GM12878 (cell line): ENCODE data around the gene PIF1. TPM values are rescaled to one million over a fixed set of nuclear protein-coding genes. Genes with fewer than 3 reads are reported as not detected.
A peak's percentile ranks its signal among the peaks of the same experiment; 100 is the strongest.

ENCODE experiments used
- DPF2 ChIP-seq: fragments of 450-650 bp; IDR thresholded peaks from 2 replicates; pipeline ENCODE4 v1.6.1; 2017; ENCODE audit warnings: mild to moderate bottlenecking
- EED ChIP-seq: sonication (generic); IDR thresholded peaks from 2 replicates; pipeline ENCODE4 v1.6.1; 2016; ENCODE audit warnings: antibody characterized with exemption, low read depth
- EZH2 ChIP-seq: IDR thresholded peaks from 2 replicates; pipeline ENCODE4 v1.6.1; 2012; ENCODE audit warnings: low read depth, mild to moderate bottlenecking, control low read depth, inconsistent platforms, low read length, borderline replicate concordance; ENCODE audit not compliant: control insufficient read depth
- FOXM1 ChIP-seq: IDR thresholded peaks from 2 replicates; pipeline ENCODE4 v1.6.1; 2012; ENCODE audit warnings: low read depth, mild to moderate bottlenecking, inconsistent platforms, low read length, moderate library complexity
- GATAD2B ChIP-seq: fragments of 450-650 bp; conservative IDR thresholded peaks from 2 replicates; pipeline ENCODE4 v1.6.1; 2017; ENCODE audit warnings: low read depth, mild to moderate bottlenecking, moderate library complexity
- IKZF1 ChIP-seq: fragments of 450-650 bp; conservative IDR thresholded peaks from 2 replicates; pipeline ENCODE4 v1.6.1; 2017; ENCODE audit warnings: antibody characterized with exemption, mild to moderate bottlenecking
- JUND ChIP-seq: IDR thresholded peaks from 2 replicates; pipeline ENCODE4 v1.6.1; 2012; ENCODE audit warnings: low read depth, mild to moderate bottlenecking, low read length, improper control_type of control experiment, moderate library complexity
- MEF2A ChIP-seq: IDR thresholded peaks from 2 replicates; pipeline ENCODE4 v1.6.1; 2011; ENCODE audit warnings: low read depth, mild to moderate bottlenecking, low read length, moderate library complexity; ENCODE audit not compliant: insufficient read depth
- MTA2 ChIP-seq: fragments of 450-650 bp; IDR thresholded peaks from 2 replicates; pipeline ENCODE4 v1.6.1; 2016; ENCODE audit warnings: low read depth, mild to moderate bottlenecking, moderate library complexity
- NFIC ChIP-seq: IDR thresholded peaks from 2 replicates; pipeline ENCODE4 v1.6.1; 2012; ENCODE audit warnings: low read depth, mild to moderate bottlenecking, inconsistent platforms, low read length, moderate library complexity
- POLR2AphosphoS5 ChIP-seq: IDR thresholded peaks from 2 replicates; pipeline ENCODE4 v1.6.1; 2011; ENCODE audit warnings: mild to moderate bottlenecking, low read length, inconsistent platforms
- RB1 ChIP-seq: fragments of 450-650 bp; formaldehyde crosslinking; IDR thresholded peaks from 2 replicates; pipeline ENCODE4 v1.6.1; 2017; ENCODE audit warnings: mild to moderate bottlenecking, borderline replicate concordance
- STAT1 ChIP-seq: fragments of 450-650 bp; conservative IDR thresholded peaks from 2 replicates; pipeline ENCODE4 v1.6.1; 2014; ENCODE audit warnings: antibody characterized with exemption, mild to moderate bottlenecking
- WRNIP1 ChIP-seq: IDR thresholded peaks from 2 replicates; pipeline ENCODE4 v1.6.1; 2011; ENCODE audit warnings: low read depth, low read length, improper control_type of control experiment, borderline replicate concordance
- polyA plus RNA-seq, 11 experiments: library from polyadenylated mRNA; depleted of rRNA in 4 of 11; unstranded in 6 of 11; stranded (reverse) in 5 of 11; fragments of >200 nt; fragmentation: Nextera tagmentation in 4 of 11; fragmentation: Illumina TruSeq in 1 of 11; extraction: Ambion mirVana in 4 of 11; extraction: Trizol in 1 of 11; gene quantifications; 1 replicate in 1 of 11; 2 replicates in 10 of 11; pipeline versions ENCODE4 v1.2.1 to v1.2.3, GENCODE V29; 2011 to 2016; ENCODE audit warnings: inconsistent platforms in 2 of 11, missing spikeins in 2 of 11, low read depth in 1 of 11
- total RNA-seq, 4 experiments: library from RNA; depleted of rRNA in 3 of 4; stranded (reverse); fragments of >200 nt in 3 of 4; fragmentation: Illumina TruSeq in 1 of 4; extraction: Trizol in 1 of 4; gene quantifications; 2 replicates each; pipeline versions ENCODE4 v1.2.1 to v1.2.3, GENCODE V29; 2013 to 2021
- TF ChIP-seq, protein P1 (sequence below): IDR thresholded peaks from 2 replicates; pipeline ENCODE4 v1.6.1; 2011; ENCODE audit warnings: borderline replicate concordance, low read depth, mild to moderate bottlenecking, moderate library complexity, low read length; ENCODE audit not compliant: insufficient read depth, poor library complexity, severe bottlenecking
- TF ChIP-seq, protein P2 (sequence below): fragments of 450-650 bp; IDR thresholded peaks from 2 replicates; pipeline ENCODE4 v1.6.1; 2017; ENCODE audit warnings: mild to moderate bottlenecking, low read depth, inconsistent platforms; ENCODE audit not compliant: poor library complexity, severe bottlenecking
- TF ChIP-seq, protein P3 (sequence below): fragments of 450-650 bp; IDR thresholded peaks from 2 replicates; pipeline ENCODE4 v1.6.1; 2017; ENCODE audit warnings: mild to moderate bottlenecking
- TF ChIP-seq, protein P4 (sequence below): IDR thresholded peaks from 2 replicates; pipeline ENCODE4 v1.6.1; 2012; ENCODE audit warnings: low read depth, low read length, improper control_type of control experiment
- TF ChIP-seq, protein P5 (sequence below): fragments of 150-350 bp; IDR thresholded peaks from 2 replicates; pipeline ENCODE4 v1.6.1; 2014; ENCODE audit warnings: mild to moderate bottlenecking, low read depth, low read length

The PIF1 gene
- total and polyA plus RNA-seq, 10 of the 15 experiments (the other 5 are each of a cell fraction or from before 2014, with no cell fraction given): 3.7 to 68.9 (median 31.1) TPM

DNA sequence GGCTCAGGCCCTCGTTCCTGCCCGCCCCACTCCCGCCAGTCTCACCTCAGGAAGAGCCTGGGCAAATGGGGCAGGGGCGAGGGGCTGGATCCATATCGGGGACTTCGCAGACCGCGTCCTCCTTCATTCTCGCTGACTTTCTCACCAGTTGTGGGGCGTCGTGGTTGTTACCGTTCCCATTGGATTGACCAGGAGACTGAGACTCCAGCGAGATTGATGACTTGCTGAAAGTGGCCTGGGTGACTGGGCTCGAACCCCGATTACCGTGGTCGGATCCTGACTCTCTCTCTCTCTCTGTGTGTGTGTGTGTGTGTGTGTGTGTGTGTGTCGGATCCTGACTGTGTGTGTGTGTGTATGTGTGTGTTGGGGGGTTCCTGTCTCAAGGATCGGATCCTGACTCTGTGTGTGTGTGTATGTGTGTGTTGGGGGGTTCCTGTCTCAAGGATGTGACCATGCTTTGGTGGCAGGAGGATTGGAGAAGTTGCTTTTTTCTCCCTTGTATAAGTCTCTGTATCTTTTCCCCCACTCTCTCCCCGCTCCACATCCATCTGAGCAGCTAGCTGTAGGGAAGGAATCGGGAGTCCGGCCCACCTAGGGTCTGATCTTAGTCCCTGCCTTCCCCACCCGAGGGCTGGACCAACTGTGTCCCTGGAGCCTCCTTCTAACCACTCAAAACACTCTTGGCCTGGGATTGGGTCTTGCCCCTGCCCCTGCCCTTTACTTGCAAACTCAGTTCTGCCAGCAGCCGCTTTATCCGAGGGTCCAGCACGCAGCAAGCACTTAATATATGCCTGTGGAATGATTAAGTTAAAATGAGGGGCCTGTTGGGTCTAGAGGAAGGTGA is 16.9 kb upstream of the PIF1 start (continued):
- TF ChIP-seq, protein P1, sequence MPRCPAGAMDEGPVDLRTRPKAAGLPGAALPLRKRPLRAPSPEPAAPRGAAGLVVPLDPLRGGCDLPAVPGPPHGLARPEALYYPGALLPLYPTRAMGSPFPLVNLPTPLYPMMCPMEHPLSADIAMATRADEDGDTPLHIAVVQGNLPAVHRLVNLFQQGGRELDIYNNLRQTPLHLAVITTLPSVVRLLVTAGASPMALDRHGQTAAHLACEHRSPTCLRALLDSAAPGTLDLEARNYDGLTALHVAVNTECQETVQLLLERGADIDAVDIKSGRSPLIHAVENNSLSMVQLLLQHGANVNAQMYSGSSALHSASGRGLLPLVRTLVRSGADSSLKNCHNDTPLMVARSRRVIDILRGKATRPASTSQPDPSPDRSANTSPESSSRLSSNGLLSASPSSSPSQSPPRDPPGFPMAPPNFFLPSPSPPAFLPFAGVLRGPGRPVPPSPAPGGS: no peak
- TF ChIP-seq RB1: 0 out of 2 replicates have a peak, but pooled peaks have one; percentile 5
- no peak for TF ChIP-seq STAT1
- TF ChIP-seq, protein P2, sequence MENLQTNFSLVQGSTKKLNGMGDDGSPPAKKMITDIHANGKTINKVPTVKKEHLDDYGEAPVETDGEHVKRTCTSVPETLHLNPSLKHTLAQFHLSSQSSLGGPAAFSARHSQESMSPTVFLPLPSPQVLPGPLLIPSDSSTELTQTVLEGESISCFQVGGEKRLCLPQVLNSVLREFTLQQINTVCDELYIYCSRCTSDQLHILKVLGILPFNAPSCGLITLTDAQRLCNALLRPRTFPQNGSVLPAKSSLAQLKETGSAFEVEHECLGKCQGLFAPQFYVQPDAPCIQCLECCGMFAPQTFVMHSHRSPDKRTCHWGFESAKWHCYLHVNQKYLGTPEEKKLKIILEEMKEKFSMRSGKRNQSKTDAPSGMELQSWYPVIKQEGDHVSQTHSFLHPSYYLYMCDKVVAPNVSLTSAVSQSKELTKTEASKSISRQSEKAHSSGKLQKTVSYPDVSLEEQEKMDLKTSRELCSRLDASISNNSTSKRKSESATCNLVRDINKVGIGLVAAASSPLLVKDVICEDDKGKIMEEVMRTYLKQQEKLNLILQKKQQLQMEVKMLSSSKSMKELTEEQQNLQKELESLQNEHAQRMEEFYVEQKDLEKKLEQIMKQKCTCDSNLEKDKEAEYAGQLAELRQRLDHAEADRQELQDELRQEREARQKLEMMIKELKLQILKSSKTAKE: no peak
- TF ChIP-seq DPF2: no peak
- TF ChIP-seq, protein P3, sequence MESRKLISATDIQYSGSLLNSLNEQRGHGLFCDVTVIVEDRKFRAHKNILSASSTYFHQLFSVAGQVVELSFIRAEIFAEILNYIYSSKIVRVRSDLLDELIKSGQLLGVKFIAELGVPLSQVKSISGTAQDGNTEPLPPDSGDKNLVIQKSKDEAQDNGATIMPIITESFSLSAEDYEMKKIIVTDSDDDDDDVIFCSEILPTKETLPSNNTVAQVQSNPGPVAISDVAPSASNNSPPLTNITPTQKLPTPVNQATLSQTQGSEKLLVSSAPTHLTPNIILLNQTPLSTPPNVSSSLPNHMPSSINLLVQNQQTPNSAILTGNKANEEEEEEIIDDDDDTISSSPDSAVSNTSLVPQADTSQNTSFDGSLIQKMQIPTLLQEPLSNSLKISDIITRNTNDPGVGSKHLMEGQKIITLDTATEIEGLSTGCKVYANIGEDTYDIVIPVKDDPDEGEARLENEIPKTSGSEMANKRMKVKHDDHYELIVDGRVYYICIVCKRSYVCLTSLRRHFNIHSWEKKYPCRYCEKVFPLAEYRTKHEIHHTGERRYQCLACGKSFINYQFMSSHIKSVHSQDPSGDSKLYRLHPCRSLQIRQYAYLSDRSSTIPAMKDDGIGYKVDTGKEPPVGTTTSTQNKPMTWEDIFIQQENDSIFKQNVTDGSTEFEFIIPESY: no peak
- TF ChIP-seq WRNIP1: 0 out of 2 replicates have a peak, but pooled peaks have one; percentile 9
- TF ChIP-seq FOXM1: no peak
- no peak for TF ChIP-seq JUND
- TF ChIP-seq EED: no peak
- TF ChIP-seq MEF2A: no peak
- TF ChIP-seq, protein P4, sequence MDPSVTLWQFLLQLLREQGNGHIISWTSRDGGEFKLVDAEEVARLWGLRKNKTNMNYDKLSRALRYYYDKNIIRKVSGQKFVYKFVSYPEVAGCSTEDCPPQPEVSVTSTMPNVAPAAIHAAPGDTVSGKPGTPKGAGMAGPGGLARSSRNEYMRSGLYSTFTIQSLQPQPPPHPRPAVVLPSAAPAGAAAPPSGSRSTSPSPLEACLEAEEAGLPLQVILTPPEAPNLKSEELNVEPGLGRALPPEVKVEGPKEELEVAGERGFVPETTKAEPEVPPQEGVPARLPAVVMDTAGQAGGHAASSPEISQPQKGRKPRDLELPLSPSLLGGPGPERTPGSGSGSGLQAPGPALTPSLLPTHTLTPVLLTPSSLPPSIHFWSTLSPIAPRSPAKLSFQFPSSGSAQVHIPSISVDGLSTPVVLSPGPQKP: no peak
- peak; percentile 20; the same call in 1 of the 2 replicates for TF ChIP-seq IKZF1
- no peak for TF ChIP-seq MTA2
- no peak for TF ChIP-seq POLR2AphosphoS5
- 0 out of 2 replicates have a peak, but pooled peaks have one; percentile 27 for TF ChIP-seq GATAD2B
- no peak for TF ChIP-seq NFIC
- TF ChIP-seq, protein P5, sequence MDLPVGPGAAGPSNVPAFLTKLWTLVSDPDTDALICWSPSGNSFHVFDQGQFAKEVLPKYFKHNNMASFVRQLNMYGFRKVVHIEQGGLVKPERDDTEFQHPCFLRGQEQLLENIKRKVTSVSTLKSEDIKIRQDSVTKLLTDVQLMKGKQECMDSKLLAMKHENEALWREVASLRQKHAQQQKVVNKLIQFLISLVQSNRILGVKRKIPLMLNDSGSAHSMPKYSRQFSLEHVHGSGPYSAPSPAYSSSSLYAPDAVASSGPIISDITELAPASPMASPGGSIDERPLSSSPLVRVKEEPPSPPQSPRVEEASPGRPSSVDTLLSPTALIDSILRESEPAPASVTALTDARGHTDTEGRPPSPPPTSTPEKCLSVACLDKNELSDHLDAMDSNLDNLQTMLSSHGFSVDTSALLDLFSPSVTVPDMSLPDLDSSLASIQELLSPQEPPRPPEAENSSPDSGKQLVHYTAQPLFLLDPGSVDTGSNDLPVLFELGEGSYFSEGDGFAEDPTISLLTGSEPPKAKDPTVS: no peak
- no peak for TF ChIP-seq EZH2
